ENCODE data around the gene TM9SF3. TPM values are rescaled to one million over a fixed set of nuclear protein-coding genes. Genes with fewer than 3 reads are reported as not detected.
"Not testable (repeated sequence)": the region's sequence is repeated elsewhere in the genome, so short reads cannot be mapped to it uniquely, and the experiment has no call there.

TM9SF3 gene
- total RNA-seq, 1 experiment from 2014 or later: 75.2 TPM

- POLR2A ChIA-PET (ENCODE audit: unreplicated experiment): interaction anchor here (0.6 kb wide), 1 partner anchor 37 kb away, joined by 4 read pairs; no protein-coding TSS in a partner anchor
- H3K4me2 ChIP-seq: no peak overlapping the region
- H3K79me2 ChIP-seq (ENCODE audit: low read depth): peaks cover 93% of the 10 kb centered on the region
- H3K36me3 ChIP-seq (ENCODE audit: low read depth): no peaks in the 10 kb centered on the region
- H4K20me1 ChIP-seq (ENCODE audit: insufficient read depth): peaks cover 62% of the 10 kb centered on the region
- no peak overlapping the region for H3K27ac ChIP-seq
- no peaks in the 10 kb centered on the region for H3K9me3 ChIP-seq (ENCODE audit: insufficient read depth, low read depth)
- H3F3A ChIP-seq (ENCODE audit: insufficient read depth, low read depth): no peaks in the 10 kb centered on the region
- BruUV-seq (replicated peaks): no TSS peak
- CTCF ChIA-PET: no interaction called here
- no peak for DNase-seq
- intact Hi-C loops (cut with micrococcal nuclease; ENCODE audit: unreplicated experiment): loop anchor here (10.0 kb wide), 1 partner anchor 53 kb away; no protein-coding TSS in a partner anchor
- TF ChIP-seq CTCF (conservative IDR thresholded peaks at IDR 0.05) (no peak), EZH2 (IDR thresholded peaks at IDR 0.05; ENCODE audit: low read depth) (no peak)
- H3K4me1 ChIP-seq (replicated peaks; ENCODE audit: insufficient read depth): peaks cover 11% of the 10 kb centered on the region; the same call in 1 of the 2 replicates
- H3K4me3 ChIP-seq: no peak overlapping the region
- no peaks in the 10 kb centered on the region for H3K27me3 ChIP-seq (ENCODE audit: insufficient read depth, low read depth)
- H2AFZ ChIP-seq: no peak overlapping the region
- no peaks in the 10 kb centered on the region for H3K9me2 ChIP-seq (ENCODE audit: insufficient read depth)
These were observed 8.8 kb downstream of the TM9SF3 start for GRCh38 chr10:96578022-96578421.

GRCh38 chr10:96577069-96577468 is 9.7 kb downstream of the TM9SF3 start:
- H3K4me2 ChIP-seq: peak overlapping the region; percentile 40
- peak in 1 of 2 experiments; percentile 83 for DNase-seq
- TF ChIP-seq EZH2 (IDR thresholded peaks at IDR 0.05; ENCODE audit: low read depth) (no peak), CTCF (conservative IDR thresholded peaks at IDR 0.05) (no peak)
- H2AFZ ChIP-seq: no peak overlapping the region
- peaks cover 93% of the 10 kb centered on the region for H3K79me2 ChIP-seq (ENCODE audit: low read depth)
- H4K20me1 ChIP-seq (ENCODE audit: insufficient read depth): peaks cover 61% of the 10 kb centered on the region
- POLR2A ChIA-PET (ENCODE audit: unreplicated experiment): no interaction called here
- no peaks in the 10 kb centered on the region for H3F3A ChIP-seq (ENCODE audit: insufficient read depth, low read depth)
- CTCF ChIA-PET: no interaction called here
- BruUV-seq (replicated peaks): no TSS peak
- no peak overlapping the region for H3K4me3 ChIP-seq
- peaks cover 11% of the 10 kb centered on the region; the same call in 1 of the 2 replicates for H3K4me1 ChIP-seq (replicated peaks; ENCODE audit: insufficient read depth)
- H3K9me3 ChIP-seq (ENCODE audit: insufficient read depth, low read depth): no peaks in the 10 kb centered on the region
- H3K27ac ChIP-seq: peak overlapping the region; percentile 46; the same call in 1 of the 2 replicates
- intact Hi-C loops (cut with micrococcal nuclease; ENCODE audit: unreplicated experiment): loop anchor here (10.0 kb wide), 1 partner anchor 52 kb away; no protein-coding TSS in a partner anchor
- H3K27me3 ChIP-seq (ENCODE audit: insufficient read depth, low read depth): no peaks in the 10 kb centered on the region
- no peaks in the 10 kb centered on the region for H3K9me2 ChIP-seq (ENCODE audit: insufficient read depth)
- no peaks in the 10 kb centered on the region for H3K36me3 ChIP-seq (ENCODE audit: low read depth)

- POLR2A ChIA-PET (ENCODE audit: unreplicated experiment): no interaction called here
- Histone ChIP-seq H2AFZ (no peak overlapping the region), H3K79me2 (ENCODE audit: low read depth) (peaks cover 93% of the 10 kb centered on the region), H3K9me3 (ENCODE audit: insufficient read depth, low read depth) (no peaks in the 10 kb centered on the region), H3K27me3 (ENCODE audit: insufficient read depth, low read depth) (no peaks in the 10 kb centered on the region), H3K4me1 (replicated peaks; ENCODE audit: insufficient read depth) (peaks cover 11% of the 10 kb centered on the region; the same call in 1 of the 2 replicates), H3K27ac (no peak overlapping the region), H3F3A (ENCODE audit: insufficient read depth, low read depth) (no peaks in the 10 kb centered on the region), H3K4me3 (no peak overlapping the region), H3K9me2 (ENCODE audit: insufficient read depth) (no peaks in the 10 kb centered on the region), H4K20me1 (ENCODE audit: insufficient read depth) (peaks cover 58% of the 10 kb centered on the region), H3K36me3 (ENCODE audit: low read depth) (no peaks in the 10 kb centered on the region), H3K4me2 (peak overlapping the region; percentile 40; the same call in 1 of the 2 replicates)
- CTCF ChIA-PET: no interaction called here
- BruUV-seq (replicated peaks): no TSS peak
- TF ChIP-seq EZH2 (IDR thresholded peaks at IDR 0.05; ENCODE audit: low read depth): no peak
- DNase-seq: no peak
- intact Hi-C loops (cut with micrococcal nuclease; ENCODE audit: unreplicated experiment): loop anchor here (10.0 kb wide), 1 partner anchor 52 kb away; no protein-coding TSS in a partner anchor
These were observed 10.4 kb downstream of the TM9SF3 start for GRCh38 chr10:96576277-96576980.

- DNase-seq; H3K36me3 ChIP-seq (ENCODE audit: low read depth); H3K9me3 ChIP-seq (ENCODE audit: insufficient read depth, low read depth); H3K4me3 ChIP-seq; H3K4me2 ChIP-seq; BruUV-seq (replicated peaks); H2AFZ ChIP-seq; H3F3A ChIP-seq (ENCODE audit: insufficient read depth, low read depth); H3K9me2 ChIP-seq (ENCODE audit: insufficient read depth); CTCF ChIA-PET; POLR2A ChIA-PET (ENCODE audit: unreplicated experiment); H3K27me3 ChIP-seq (ENCODE audit: insufficient read depth, low read depth); H3K27ac ChIP-seq: not testable (repeated sequence)
- H3K4me1 ChIP-seq (replicated peaks; ENCODE audit: insufficient read depth): peaks cover 11% of the 10 kb centered on the region; the same call in 1 of the 2 replicates
- peaks cover 56% of the 10 kb centered on the region for H4K20me1 ChIP-seq (ENCODE audit: insufficient read depth)
- H3K79me2 ChIP-seq (ENCODE audit: low read depth): peaks cover 88% of the 10 kb centered on the region
- intact Hi-C loops (cut with micrococcal nuclease; ENCODE audit: unreplicated experiment): loop anchor here (10.0 kb wide), 1 partner anchor 50 kb away; no protein-coding TSS in a partner anchor
These were observed 12.2 kb downstream of the TM9SF3 start for GRCh38 chr10:96574564-96574963.
